NCI-H526 (cell line): ENCODE results near the gene ELFN1.

Experiments used
- DNase-seq, 2 experiments: peaks; one replicate each; lab custom pipeline; 2025; lab: John Stamatoyannopoulos, UW

The ELFN1 gene

DNA sequence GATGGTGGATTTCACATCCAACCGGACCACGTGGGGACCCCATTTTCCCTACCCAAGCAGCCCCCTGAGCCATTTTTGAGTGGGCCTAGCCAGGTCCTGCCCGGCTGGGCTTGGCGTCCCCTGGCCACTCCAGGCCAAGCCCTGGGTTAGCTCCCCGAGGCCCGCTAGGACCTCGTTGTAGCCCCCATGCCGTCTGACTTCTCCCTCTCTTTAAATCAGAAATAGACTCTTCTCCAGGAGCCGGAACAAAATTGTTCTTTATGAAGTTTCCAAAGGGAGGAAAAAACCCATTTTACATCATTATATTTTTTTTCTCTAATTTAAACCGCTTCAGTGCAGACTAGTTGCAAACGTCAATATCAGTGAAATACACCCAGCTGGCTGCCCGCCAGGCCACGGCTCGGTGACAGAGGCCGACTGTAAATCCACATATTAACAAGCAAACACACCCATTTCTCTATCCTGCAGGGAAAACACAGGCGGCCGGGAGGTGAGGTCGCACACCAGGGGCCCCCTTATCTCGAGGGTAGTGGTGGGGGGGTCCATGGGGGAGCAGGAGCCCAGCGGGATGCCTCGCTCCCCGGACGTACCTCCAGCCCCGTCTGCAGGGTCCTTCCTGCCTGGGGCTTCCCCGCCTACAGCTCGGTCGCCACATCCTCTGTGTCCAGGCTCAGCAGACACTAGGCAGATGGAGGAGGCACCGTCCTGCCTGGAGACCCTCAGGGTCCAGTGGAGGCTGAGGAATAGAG is 72.7 kb downstream of the ELFN1 start:
- DNase-seq, result peak in 1 of 2 experiments; percentile 28

DNA sequence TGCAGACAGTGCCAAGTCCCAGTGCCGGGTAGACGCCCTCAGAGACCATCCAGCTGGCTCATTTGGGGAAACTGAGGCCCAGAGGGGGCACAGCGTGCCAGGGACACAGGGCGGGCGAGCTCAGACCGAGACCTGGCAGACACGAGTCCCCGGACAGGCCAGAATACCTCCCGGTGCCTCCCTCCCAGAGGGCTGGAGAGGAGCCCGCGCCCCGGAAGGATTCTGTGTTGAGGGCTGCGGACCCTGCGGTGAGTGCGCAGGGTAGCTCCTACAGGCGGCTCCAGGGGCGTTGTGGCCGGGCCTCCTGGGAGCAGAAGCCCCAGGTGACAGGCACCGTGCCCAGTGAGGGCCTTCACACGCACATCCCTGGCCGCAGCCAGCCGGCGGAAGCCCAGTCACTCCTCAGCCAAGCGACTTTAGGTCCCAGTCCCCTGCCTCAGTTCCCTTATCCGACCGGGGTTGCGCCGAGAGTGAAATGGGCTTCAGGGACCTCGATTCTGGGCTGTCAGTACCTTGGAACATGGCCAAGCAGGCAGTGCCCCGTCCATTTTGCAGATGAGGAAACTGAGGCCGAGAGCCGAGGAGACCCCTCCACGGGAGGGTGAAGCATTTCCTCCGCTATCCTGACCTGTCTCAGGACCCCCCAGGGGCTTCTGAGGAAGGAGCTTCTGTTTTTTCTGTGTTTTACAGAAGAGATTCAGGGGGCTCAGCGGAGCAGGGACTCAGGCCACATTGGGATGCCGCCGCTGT is 73.6 kb downstream of the ELFN1 start:
- no peak for DNase-seq

DNA sequence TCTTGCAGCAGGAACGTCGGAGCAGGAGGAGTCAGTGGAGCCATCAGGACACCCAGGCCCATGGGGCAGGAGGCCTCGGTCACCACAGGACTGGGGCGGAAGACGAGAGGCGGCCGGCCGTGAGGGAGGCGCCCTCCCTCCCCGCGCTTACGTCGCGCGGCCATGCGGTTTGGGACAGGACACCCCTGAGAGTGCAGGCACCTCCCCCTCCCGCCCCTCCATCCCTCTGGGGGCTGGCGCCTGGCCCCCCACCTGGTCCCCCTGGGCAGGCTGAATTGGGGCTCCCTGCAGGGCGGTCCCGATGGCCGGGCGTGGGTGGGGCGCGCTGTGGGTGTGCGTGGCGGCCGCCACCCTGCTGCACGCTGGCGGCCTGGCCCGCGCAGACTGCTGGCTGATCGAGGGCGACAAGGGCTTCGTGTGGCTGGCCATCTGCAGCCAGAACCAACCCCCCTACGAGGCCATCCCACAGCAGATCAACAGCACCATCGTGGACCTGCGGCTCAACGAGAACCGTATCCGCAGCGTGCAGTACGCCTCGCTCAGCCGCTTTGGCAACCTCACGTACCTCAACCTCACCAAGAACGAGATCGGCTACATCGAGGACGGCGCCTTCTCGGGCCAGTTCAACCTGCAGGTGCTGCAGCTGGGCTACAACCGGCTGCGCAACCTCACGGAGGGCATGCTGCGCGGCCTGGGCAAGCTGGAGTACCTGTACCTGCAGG is 74.4 kb downstream of the ELFN1 start:
- no peak for DNase-seq

DNA sequence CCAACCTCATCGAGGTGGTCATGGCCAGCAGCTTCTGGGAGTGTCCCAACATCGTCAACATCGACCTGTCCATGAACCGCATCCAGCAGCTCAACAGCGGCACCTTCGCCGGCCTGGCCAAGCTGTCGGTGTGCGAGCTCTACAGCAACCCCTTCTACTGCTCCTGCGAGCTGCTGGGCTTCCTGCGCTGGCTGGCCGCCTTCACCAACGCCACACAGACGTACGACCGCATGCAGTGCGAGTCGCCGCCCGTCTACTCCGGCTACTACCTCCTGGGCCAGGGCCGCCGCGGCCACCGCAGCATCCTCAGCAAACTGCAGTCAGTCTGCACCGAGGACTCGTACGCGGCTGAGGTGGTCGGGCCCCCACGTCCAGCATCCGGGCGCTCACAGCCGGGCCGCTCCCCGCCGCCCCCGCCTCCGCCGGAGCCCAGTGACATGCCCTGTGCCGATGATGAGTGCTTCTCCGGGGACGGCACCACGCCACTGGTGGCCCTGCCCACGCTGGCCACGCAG is 75.0 kb downstream of the ELFN1 start:
- peak in 1 of 2 experiments; percentile 73 for DNase-seq

DNA sequence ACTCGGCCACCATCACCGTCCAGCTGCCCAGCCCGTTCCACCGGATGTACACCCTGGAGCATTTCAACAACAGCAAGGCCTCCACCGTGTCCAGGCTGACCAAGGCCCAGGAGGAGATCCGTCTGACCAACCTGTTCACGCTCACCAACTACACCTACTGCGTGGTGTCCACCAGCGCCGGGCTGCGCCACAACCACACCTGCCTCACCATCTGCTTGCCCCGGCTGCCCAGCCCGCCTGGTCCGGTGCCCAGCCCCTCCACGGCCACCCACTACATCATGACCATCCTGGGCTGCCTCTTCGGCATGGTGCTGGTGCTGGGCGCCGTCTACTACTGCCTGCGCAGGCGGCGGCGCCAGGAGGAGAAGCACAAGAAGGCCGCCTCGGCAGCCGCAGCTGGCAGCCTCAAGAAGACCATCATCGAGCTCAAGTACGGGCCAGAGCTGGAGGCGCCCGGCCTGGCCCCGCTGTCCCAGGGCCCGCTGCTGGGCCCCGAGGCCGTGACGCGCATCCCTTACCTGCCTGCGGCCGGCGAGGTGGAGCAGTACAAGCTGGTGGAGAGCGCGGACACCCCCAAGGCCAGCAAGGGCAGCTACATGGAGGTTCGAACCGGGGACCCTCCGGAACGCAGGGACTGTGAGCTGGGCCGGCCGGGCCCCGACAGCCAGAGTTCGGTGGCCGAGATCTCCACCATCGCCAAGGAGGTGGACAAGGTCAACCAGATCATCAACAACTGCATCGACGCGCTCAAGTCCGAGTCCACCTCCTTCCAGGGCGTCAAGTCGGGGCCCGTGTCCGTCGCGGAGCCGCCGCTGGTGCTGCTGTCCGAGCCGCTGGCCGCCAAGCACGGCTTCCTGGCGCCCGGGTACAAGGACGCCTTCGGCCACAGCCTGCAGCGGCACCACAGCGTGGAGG is 75.8 kb downstream of the ELFN1 start:
- no peak for DNase-seq

DNA sequence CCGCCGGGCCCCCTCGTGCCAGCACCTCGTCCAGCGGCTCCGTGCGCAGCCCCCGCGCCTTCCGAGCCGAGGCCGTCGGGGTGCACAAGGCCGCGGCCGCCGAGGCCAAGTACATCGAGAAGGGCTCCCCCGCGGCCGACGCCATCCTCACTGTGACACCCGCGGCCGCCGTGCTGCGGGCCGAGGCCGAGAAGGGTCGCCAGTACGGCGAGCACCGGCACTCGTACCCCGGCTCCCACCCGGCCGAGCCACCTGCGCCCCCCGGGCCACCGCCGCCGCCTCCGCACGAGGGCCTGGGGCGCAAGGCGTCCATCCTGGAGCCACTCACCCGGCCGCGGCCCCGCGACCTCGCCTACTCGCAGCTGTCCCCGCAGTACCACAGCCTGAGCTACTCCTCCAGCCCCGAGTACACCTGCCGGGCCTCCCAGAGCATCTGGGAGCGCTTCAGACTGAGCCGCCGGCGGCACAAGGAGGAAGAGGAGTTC is 76.5 kb downstream of the ELFN1 start:
- DNase-seq, result peak in 1 of 2 experiments; percentile 33

DNA sequence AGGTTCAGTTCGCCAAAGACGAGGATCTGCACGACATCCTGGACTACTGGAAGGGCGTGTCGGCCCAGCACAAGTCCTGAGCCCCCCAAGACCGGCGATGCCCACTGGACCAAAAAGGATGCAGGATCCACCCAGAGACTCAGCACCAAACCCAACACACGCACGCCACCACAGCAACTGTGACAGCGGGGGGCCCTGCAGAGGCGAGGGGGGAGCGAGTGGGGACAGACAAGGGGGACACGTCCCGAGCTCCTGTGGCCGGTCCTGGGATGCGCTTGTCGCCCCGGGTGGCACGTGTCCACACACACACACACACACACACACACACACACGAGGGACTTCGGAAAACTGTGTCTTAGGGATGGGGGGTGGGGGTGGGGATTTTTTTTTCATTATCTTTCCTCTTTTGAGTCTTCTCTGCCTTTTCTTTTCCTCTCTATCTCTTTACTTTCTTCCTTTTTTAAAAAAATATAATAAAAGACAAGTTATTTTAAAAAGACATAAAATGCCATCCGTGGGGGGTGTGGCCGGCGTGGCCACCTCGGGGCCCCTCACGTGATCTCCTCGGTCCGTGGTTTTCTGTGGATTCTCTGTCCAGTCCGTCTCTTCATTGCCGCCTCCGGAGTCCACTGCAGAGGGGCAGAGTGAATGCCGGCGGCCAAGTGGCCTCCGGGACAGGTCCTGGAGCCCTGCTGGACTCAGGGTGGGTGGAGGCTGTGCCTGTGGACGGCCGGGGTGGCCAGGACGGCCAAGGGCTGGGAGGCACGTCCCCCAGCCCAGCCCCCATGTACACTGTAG is 77.1 kb downstream of the ELFN1 start:
- DNase-seq, result no peak

DNA sequence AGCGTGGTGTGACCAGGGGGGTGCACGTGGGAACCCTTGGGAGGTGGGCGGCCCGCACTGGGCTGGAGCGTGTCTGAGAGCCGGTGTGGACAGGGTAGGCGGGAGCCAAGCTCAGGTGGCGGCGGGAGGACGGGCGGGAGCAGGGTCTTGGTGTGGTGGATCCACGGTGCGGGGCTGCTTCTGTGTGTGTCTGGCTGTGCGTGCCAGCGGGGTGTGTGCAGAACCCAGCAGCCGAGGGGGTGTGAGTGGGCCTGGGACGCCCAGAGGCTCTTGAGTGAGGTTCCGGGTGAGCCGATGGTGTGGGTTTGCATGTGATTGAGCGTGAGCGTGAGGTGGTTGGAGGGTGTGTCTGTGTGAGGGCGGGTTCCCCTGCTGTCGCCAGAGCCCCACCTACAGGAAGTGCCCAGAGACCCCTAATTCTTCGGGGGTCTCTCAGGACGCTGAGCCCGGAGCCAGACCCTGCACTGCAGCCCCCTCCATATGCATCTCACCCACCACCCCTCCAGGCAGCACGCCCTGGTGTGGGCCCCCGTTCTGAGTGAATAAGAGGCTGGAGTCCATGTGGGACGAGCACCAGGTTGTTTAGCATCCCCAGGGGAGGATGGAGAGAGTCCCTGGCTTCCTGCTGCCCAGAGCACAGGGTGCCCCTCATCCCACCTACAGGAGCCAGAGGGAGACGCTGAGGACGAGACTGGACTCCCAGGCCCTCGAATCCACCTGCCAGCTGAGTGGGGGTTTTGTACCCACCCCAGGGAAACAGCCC is 78.2 kb downstream of the ELFN1 start:
- no peak for DNase-seq

DNA sequence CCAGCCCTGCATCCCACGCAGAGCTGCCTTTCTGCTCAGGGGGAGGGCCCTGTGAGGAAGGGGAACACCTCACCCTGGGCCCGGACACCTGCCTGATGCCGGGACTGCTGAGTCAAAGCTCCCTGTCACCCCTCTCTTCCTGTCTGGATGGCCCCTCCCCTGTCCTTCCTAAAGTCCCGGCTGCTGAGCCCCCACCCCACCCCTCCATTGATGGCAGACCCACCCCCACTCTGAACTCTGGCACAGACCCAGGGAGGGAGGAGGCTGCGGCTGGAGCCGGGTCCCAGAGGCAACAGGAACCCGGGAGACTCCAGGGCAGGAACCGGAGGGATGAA is 78.7 kb downstream of the ELFN1 start:
- no peak for DNase-seq

DNA sequence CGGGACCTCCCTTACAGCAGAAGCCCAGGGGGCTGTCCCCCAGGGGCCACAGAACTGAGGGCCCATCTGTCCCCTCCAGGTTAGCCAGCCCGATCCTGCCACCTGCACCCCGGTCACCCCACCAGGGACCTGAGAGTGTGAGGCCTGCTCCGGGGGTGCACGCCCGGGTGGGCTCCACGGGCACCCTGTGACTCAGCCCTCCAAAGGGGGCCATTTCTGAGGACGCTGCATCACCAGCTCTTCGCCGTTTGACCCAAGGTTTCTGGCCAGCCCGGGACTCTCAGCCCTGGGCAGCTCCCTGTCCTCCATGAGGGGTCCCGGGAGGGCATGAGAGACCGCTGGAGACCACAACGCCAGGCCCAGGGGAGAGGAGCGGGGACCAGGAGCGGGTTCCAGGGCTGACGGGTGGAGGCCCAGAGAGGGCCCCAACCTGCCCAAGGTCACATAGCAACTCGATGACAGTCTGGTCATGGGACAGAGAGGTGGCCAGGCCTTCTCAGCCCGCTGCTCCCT is 79.3 kb downstream of the ELFN1 start:
- no peak for DNase-seq

DNA sequence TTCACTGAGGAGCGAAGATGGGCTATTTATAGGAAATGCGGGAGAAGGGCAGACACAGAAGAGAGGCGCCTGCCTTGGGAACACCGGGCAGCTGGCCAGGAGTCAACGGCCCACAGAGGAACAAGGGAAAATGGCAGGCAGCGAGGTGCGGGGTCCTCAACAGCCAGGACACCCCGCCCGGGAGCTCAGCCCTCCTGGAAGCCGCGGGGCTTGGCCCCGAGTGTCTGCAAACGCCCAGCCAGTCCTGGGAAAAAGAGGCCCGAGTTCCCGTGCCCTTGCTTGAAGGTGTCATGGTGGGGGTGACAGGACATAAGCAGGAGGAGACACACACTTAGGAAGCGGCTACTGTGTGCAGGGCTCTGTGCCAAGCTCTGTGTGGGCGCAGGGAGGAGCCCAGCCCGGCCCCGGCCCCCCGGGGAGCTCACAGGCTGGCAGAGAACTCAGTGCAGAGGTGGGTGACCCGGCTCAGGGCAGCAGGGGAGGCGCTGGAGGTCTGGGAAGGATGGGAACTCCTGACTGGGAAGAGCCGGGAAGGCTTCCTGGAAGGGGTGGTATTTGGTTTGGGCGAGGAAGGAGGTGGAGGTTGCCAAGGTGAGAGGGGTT is 79.9 kb downstream of the ELFN1 start:
- DNase-seq, result no peak

DNA sequence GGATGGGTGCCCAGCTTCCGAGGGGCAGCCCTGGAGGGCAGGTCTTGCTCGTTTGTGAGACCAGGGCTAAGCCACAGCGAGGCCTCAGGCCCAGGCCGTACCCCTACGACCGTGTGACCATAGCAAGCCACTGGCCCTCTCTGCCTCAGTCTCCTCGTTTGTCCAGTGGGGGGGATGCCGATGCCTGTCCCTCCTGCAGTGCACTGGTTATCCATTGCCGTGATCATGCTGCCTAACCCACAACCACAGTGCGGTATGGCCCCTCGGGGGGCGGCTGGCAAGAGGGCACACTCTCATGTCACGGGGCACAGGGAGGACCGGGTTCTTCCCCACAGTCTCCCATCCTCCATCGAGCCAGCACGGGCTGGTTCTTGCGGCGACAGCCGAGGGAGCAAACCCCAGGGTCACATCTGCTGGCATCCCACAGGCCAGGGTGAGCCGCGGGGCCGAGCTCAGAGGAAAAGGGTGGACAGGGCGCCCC is 80.5 kb downstream of the ELFN1 start:
- DNase-seq, result no peak

DNA sequence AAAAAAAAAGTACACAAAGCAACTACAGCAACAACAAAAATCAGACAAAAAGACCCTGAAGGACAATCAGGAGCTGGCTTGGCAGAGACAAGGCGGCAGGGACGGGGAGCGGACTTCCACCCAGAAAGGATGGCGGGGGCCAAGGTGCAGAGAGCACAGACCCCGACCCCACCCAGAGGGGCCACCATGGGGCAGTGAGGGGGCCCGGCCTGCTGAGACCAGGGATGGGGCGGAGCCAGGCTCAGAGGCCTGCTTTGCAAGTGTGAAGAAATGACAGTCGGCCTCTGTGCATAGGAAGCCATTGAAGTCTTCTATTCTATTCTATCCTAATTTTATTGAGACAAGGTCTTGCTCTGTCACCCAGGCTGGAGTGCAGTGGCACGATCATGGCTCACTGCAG is 82.0 kb downstream of the ELFN1 start:
- DNase-seq, result no peak

DNA sequence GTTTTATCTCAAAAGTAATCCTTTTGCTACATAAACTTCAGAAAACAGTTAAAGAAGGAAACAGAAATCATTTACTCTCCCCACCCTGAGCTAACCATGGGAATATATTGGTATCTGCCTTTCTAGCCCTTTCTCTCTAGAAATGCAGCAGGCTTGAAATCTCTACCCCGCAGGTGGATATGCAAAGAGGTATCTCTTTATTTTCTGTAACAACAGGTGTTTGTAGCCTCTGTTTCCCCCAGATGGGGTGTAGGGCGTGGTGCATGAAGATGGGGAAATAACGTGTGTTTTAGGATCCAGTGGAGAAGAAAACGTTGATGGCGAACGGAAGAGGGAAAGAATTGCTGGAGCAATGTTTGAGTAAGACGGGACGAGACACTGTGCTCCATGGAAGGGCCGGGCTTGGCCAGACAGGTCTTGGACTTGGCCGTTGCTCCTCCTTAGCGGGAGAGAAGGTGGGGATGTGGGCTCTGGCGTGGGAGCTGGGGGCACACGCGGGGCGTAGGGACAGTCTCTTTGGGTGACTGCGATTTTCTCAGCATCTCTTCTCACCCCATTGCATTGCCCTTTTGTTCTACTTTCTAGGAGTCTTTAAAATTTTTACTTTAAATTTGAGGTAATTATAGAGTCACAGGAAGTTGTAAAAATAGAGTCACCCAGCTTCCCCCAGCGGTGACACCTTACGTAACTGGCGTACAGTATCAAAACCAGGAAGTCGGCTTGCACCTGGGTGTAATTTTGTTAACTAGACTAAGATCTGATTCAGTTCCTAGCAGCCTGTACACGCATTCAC is 82.9 kb downstream of the ELFN1 start:
- DNase-seq, result no peak

DNA sequence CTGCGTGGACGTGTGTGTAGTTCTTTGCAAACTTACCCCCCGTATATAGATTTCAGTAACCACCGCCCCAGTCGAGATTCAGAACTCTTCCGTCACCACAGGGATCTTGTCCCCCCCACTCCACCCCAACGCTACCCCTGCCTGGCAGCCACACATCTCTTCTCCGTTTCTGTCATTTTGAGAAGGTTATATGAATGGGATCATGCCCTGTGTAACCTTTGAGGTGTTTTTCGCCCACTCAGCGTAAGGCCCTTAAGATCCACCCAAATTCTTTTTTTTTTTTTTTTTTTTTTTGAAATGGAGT is 83.4 kb downstream of the ELFN1 start:
- DNase-seq, result no peak

DNA sequence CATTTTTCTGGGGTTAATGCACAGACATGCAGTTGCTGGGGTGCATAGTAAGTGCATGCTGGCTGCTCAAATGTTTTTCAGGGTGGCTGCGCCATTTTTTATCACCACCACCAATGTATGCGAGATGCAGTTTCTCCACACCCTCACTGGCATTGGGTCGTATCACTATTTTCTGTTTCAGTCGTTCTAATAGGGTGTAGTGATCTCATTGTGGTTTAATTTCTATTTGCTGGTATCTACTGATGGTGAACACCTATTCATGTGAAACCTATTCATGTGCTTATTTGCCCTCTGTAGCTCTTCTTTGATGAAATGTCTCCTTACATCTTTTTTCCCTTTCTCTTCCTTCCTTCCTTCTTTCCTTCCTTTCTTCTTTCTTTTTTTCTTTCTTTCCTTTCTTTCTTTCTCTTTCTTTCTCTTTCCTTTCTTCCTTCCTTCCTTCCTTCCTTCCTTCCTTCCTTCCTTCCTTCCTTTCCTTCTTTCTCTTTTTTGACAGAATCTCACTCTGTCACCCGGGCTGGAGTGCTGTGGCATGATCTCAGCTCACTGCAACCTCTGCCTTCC is 84.3 kb downstream of the ELFN1 start:
- no peak for DNase-seq

DNA sequence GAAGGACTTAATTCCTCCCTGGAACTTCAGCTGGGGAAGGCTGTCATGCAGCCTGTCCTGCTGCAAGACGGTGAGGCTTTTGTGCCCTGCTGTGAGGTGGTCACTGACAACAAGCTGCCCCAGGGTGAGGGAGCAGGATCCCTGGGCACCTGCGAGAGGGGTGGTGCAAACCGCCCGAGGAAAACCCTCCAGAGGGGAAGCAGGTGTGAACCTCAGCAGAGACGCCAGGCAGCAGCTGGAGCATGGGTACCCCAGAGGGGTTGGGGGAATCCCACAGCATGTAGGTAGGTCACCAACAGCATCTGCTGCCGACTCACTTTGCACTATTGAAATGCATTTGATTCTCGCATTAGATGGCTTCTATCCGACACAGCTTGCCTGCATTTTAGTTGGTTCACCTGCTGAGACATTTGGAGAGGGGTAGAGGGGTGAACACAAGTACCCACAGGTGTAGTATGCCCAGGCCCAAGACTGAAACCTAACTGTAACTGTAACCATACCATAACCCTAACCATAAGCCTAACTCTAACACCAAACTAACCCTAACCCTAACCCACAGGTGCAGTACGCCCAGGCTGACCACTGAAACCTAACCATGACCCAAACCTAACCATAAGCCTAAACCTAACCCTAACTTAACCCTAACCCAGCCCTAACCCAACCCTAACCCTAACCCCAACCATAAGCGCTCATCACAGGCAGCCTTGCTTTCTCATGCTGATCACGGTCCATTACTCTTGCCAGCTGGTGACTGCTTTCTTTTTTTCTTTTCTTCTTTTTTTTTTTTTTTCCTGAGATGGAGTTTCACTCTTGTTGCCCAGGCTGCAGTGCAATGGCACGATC is 85.9 kb downstream of the ELFN1 start:
- no peak for DNase-seq
